SU-DHL-6 (cell line): Measurements from ENCODE around the gene KIF5C.

Experiments
- EZH2phosphoT487 ChIP-seq: fragments of 200-600 bp; sonication (generic), shearing (Covaris generic); conservative IDR thresholded peaks from 2 replicates; pipeline ENCODE4 v1.6.1; 2018; ENCODE audit warnings: mild to moderate bottlenecking, antibody characterized with exemption, low read length, moderate library complexity, mixed read lengths
- TF ChIP-seq, protein P1 (sequence below): fragments of 200-600 bp; sonication (generic); IDR thresholded peaks from one replicate; pipeline ENCODE4 v1.5.1; 2017; ENCODE audit warnings: antibody characterized with exemption, mild to moderate bottlenecking, low read length, moderate library complexity; ENCODE audit not compliant: insufficient read depth, poor library complexity, severe bottlenecking

- TF ChIP-seq, protein P1, sequence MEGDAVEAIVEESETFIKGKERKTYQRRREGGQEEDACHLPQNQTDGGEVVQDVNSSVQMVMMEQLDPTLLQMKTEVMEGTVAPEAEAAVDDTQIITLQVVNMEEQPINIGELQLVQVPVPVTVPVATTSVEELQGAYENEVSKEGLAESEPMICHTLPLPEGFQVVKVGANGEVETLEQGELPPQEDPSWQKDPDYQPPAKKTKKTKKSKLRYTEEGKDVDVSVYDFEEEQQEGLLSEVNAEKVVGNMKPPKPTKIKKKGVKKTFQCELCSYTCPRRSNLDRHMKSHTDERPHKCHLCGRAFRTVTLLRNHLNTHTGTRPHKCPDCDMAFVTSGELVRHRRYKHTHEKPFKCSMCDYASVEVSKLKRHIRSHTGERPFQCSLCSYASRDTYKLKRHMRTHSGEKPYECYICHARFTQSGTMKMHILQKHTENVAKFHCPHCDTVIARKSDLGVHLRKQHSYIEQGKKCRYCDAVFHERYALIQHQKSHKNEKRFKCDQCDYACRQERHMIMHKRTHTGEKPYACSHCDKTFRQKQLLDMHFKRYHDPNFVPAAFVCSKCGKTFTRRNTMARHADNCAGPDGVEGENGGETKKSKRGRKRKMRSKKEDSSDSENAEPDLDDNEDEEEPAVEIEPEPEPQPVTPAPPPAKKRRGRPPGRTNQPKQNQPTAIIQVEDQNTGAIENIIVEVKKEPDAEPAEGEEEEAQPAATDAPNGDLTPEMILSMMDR = no peak
- TF ChIP-seq EZH2phosphoT487 = no peak
Observed at GRCh38 chr2:149028377-149028776, 153.3 kb downstream of the KIF5C start.
